ENCODE measurements around the gene SH3RF1.

Gene SH3RF1

DNA sequence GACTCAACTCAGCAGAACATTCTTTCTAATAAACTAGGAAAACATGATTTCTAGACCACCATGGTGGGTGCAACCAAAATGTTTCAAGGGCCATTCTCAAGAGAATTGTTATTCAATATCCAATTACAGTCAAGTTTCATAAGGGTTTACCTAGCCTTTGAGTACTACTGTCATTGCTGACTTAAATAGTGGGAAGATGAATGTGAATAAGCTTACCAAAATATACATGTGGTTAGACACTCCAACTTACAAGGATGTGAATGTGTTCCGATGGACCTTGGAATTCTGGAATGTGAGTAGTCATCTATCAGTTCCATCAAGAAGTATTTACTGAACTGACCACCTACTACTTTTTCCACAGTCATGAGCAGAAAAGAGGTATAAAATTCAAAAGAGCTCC, 16.9 kb downstream of the SH3RF1 start:
- H3K27ac ChIP-seq: no peak overlapping the region
- H3K4me3 ChIP-seq: no peak overlapping the region

DNA sequence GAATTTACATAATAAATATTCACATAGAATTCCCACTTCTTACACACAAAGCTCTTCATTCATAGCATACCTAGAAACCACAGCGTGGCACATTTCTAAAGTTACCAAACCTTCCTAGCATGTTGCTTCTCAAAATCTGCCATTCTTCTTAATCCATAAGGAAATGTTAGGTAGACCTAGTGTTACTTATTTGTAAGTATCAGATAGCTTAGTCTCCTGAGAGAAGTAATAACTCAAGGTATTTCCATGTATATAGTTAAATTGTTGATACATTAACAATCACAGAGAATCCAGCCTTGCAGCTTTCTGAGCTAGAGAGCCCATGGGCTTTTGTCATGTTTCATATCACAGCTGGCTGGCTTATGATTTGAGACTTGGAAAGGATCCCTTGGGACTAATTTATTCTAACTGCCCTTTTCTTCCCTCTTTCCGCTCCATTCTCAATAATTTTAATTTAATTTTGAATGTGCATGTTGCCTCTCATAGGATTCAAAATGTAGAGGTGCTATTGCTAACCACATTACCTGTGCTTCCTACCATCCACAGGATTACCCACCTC, 17.6 kb downstream of the SH3RF1 start:
- Histone ChIP-seq H3K27ac (no peak overlapping the region), H3K4me3 (no peak overlapping the region)

DNA sequence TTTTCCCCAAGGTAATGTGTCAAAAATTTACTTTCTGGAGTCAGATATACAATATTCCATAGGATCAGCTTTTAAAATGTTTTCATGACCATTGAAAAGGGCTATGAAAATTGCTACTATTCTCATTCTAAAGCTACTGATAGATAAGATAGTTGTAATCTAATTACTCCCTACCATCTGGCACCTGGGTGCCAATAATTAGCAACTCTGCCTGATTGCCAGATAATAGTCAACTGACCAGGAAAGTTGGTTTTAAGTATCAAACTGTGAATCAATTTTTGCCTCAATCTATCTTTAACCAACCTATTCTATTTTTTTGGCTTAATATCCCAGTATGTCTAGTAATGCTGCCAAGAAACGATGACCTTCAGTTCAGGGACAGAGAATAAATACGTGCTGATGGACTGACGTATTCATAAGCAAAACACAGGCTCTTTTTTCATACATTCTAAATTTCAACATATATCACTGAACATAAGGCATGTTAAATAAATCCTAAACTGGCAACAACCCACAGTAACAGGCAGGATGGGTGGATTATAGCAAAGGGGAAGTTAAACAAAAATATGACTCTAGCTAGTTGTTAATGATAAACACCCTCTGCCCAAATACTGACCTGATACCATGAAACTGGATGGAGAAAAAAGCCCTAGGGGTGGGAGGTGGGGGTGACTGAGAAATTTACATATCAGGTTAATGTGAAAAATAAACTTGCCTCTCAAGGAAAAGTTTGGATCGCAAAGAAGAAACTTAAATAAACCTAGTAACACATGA, 18.2 kb downstream of the SH3RF1 start:
- no peak overlapping the region for H3K27ac ChIP-seq
- no peak overlapping the region for H3K4me3 ChIP-seq

DNA sequence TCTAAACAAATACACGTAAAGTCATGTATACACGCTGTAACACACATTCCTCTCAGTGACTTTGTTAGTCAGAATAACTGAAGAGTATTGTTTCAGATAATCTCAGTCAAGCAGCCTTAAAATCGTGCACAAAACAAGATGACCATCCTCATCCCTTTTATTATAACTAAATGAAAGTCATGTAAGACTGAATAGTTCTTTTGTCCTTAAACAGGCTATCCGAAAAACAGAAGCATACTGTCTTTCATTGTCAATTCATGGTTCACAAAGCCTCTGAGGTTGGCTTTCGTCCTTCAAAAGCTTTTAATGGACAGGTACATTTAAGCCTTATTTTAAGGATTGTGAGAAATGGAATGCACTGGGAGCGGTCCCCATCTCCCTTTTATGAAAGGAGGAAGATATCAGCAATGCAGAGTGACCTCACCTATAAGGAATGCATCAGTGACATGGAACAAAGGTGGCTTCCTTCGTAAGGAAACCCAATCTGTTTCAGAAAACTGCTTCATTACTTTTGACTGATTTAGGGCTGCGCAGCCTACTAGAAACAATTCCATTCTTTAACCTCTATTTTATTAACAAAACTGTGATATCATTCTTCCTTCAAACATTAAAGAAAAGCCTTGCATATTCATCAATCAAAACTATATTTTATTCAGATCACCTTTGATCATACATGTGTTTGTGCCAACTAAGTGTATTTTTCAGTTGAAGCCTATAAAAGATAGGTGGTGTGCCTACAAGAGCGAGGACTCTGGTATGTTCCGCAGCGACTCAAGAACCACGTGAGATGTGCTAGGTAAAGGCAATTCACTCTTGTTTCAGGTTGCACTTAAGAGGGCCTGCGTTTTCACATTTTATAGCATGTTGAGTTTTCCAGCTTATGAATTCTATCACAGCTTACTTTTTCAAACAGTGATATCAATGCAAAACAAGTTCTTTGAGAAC, 19.2 kb downstream of the SH3RF1 start:
- Histone ChIP-seq H3K27ac (no peak overlapping the region), H3K4me3 (no peak overlapping the region)

DNA sequence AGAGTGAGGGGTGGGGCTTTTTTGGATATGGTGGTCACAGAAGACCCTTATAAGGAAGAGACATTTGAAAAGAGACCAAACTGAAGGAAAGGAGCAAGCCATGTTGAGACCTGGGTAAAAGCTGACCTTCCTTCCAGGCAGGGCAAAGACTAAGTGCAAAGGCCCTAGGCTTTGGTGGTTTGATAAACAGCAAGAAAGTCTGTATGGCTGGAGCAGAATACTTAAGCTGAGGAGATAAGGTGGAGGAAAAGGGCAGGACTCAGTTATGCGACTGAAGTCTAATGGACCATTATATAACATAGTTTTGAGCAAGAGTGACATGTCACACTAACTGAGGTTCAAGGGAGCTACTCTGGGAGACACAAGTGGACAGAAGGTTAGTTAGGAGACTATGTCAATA, 20.0 kb downstream of the SH3RF1 start:
- no peak overlapping the region for H3K4me3 ChIP-seq
- H3K27ac ChIP-seq: no peak overlapping the region

DNA sequence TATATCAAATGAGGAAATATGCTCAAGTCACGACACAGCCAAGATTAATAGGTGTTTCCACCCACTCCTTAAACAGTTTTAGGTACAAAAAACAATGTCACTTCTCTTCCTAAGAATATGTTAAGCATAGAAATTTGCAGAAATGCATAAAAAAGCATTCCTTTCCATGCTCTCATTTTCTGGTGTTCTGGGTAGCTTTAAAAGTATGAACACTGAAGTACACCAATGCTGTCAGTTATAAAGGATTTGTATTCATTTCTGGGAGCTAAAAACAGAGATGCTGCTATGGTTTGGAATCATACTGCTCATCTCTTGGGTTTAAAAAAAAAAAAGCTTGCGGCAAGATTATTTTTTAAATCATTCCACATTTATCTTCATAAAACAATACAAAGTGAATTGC, 20.8 kb downstream of the SH3RF1 start:
- H3K4me3 ChIP-seq: no peak overlapping the region
- no peak overlapping the region for H3K27ac ChIP-seq

DNA sequence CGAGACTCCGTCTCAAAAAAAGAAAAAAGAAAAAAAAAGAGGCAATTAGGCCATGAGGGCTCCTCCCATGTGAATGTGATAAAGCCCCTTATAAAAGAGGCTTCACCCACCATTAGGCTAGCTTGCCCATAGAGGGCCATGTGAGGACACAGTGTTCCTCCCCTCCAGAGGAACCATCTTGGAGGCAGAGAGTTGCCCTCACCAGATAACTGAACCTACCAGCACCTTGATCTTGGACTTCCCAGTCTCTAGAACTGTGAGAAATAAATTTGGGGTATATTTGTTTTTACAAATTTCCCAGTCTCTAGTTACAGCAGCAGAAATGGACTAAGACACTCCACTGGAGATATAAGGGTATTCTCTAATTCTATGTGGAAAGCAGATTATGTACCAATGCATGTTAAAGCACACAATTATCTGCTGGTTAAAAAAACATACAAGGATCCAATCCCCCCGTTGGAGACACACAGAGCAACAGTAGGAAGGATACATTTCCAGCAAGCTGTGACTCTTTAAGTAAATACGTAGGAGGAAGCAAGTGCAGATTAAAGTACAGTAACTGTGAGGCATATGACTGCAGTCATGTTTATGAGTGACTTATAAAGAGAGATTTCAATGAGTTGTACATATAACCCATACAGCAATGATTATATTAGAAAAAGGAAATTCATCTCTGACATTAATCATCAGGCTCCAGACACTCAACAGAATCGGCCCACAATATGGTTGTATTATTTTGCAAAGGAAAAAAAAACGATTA, 21.4 kb downstream of the SH3RF1 start:
- H3K4me3 ChIP-seq: no peak overlapping the region

DNA sequence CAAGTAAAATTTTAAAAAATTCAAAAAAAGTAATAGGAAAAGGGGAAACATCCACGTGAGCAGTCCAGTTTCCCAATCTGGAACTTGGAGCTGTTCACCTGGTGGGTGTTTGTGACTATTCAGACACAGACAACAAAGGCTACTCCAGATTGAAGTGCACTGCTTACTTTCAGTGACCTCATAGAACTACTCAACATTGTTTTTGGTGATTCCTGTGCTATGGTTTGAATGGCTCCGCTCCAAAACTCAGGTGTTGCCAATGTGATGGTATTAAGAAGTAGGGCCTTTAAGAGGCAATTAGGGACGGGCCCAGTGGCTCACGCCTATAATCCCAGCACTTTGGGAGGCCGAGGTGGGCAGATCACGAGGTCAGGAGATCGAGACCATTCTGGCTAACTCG, 22.1 kb downstream of the SH3RF1 start:
- Histone ChIP-seq H3K27ac (no peak overlapping the region), H3K4me3 (no peak overlapping the region)

More for the DNA sequence above, 21.4 kb downstream of the SH3RF1 start:
- H3K27ac ChIP-seq: no peak overlapping the region

DNA sequence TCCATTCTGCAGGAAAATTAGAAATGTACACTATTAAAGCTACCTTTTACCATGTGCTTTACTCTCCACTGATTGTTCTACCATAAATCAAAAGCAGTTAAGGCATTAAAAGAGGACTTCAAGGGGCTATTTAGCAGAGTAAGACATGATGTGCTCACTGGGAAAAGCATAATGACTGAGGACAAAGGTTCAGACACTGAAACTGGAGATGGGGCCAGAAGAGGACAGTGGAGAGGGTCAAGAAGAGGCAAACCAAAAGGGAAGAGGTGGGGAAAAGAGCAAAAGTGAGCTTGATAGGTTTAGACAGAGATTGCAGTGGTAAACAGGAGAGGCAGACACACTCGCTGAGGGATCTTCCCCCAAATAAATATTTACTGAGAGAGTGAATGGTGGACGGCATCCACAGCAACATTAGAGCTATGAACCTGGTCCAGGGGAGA, 23.8 kb downstream of the SH3RF1 start:
- H3K27ac ChIP-seq: no peak overlapping the region
- H3K4me3 ChIP-seq: no peak overlapping the region

DNA sequence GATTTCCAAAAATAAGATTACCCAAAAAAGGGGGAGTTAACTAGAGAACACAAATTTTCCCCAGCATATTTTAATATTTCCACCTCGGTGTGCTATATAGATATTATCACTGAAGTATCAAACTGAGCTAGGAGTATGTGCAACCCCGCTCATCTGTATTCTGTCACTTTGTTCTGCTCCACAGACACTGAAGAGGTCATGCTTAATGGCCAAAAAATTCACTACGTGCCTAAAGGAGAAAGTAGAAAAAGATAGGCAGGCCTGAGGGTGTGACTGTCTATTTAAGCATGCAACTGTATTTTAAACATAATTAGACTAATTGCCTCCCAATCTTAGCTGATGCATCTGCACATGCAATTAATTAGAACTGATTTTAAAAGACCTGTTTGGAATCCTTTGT, 24.5 kb downstream of the SH3RF1 start:
- no peak overlapping the region for H3K27ac ChIP-seq
- H3K4me3 ChIP-seq: no peak overlapping the region

DNA sequence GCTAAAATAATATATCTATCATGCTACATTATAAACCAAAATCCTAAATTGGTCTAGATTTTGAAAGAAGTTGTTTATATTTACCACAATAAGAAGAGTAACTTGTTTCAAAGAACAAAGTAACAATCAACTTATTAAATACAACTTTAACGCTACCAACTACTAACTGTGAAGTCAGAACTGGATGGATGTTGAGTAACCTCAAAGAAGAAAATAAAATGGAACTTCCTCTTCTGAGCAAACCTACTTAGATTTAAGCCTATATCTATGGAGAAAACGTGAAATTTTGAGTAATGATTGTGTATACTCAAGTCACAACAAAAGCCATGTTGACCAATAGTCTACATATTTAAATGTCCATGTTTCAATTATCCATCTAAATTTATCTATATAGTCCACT, 25.7 kb downstream of the SH3RF1 start:
- Histone ChIP-seq H3K27ac (no peak overlapping the region), H3K4me3 (no peak overlapping the region)

DNA sequence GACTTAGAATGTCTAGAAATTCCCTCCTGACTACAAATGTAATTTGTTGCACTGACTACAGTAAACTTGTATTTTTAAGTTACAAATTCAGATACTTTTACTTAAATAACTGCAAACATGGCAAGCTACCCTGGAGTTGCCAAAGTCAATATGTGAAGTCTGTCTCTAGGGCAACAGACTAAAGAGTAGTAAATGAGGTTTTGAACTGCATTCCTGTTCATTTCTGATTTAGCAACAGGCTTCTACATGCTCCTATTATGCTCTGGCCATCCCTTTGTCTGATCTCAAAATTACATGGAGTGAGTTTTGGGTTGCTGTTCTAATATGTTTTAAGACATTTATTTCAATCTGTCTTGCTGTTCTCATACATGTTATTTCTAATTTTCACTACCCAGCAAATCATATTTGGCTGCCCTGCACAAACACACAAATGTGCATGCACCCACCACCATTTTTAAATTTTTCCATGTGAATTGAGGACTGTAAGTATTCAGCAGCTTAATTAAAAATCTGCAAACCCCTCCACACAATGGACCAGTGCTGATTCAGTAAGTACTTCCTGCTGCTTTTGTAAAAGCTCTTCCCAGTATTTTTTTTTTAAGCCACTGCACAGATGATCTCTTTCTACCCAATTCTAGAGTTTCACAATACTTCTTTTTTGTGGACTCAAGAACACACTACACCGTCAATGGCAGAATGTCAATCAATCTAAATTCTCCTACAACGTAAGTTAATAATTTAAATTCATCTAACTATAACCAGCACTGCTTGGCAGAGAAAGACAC, 26.7 kb downstream of the SH3RF1 start:
- peak overlapping the region in 2 of 21 experiments; percentile 2 to 6 for H3K27ac ChIP-seq
- no peak overlapping the region for H3K4me3 ChIP-seq

DNA sequence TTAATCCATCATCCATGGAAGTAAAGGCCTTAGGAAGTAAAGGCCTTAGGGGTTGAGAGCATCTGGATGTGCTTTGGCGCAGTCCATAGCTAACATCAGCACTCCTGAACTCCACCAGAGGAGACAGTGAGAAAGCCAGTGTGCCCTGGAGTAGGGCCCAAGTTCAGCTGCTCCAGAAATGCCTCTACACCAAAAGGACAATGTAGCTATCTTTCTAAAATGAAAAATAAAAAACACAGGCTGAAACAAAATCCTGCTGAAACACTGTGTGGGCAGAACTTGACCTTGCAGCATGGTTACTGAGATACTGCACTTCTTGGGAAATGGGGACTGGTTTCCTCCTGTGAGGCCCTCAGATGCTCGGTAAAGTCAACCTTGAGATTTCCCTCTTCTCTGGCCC, 29.3 kb downstream of the SH3RF1 start:
- no peak overlapping the region for H3K27ac ChIP-seq
- no peak overlapping the region for H3K4me3 ChIP-seq

DNA sequence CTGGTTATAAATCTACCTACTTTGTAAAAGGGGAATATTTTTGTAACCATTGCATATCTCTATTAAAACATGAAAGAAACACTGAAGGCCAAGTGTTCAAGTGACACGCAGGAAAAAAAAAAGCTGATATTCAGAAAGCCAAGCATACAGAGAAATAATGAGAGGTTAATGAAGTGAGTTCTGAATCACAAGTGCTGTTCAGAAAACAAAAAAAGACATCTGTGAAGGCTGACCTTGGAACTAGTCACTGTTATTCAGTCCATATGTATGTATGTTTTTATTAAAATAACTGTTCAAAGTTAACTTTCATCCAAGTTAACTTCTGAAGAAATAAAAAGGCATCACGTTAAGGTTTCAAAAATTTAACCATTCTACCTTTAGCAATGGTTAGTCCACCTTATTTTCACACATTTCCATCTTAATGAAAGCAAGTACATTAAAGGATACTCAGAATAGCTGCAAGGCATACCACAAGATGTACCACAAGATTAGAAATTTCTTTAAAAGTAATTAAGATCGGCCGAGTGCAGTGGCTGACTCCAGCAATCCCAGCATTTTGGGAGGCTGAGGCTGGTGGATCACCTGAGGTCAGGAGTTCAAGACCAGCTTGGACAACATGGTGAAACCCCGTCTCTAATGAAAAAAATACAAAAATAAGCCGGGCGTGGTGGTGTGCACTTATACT, 31.4 kb downstream of the SH3RF1 start:
- H3K4me3 ChIP-seq: no peak overlapping the region
- peak overlapping the region in 1 of 21 experiments; percentile 9 for H3K27ac ChIP-seq

DNA sequence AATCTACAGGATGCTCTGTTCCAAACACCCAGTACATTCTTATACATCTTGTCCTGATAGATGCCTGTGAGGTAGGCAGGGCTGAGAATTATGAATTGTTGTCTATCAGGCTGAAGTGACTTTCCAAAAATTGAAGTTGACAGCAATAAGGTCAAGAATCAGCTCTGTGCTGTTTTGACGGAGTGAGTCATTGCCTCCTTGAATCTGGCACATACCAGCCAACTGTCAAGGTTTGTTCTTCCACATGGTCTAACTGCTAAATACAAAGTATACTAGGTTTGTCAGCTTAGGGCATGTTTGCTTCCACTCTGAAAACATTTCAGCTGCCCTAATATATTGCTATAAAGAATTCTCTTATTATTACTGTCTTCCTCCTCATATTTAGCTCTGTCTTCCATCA, 32.3 kb downstream of the SH3RF1 start:
- Histone ChIP-seq H3K4me3 (no peak overlapping the region), H3K27ac (peak overlapping the region in 2 of 21 experiments; percentile 27 to 54)

DNA sequence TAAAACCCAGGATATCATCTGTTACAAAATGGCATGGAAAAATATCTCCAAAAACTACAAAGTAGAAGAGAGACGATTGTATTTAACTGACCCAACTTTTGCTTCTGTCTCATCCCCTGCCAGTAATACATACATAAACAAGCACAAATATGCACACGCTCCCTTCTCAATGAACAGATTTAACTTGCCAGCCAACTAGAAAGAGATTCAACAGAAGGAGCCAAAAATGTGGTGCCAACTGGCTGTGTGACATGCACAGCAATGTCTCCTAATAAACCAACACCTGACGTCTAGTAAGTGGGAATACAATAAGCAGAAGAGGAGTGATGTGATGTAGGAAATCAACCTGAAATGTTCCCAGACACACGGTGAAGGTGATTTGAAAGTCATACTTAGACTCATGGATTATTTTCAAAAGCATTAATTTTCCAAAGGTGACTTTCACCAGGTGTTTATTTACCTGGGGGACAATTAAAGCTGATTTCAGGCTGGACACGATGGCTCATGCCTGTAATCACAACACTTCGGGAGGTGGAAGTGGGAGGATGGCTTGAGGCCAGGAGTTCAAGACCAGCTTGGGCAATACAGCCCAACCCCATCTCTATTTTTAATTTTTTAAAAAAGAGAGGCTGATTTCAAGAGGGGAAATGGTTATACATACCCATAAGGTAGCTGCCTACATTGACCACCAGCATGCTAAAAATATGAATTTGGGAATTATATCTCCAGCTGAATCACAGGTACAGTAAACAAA, 33.7 kb downstream of the SH3RF1 start:
- Histone ChIP-seq H3K27ac (peak overlapping the region in 2 of 21 experiments; percentile 13 to 19), H3K4me3 (no peak overlapping the region)

DNA sequence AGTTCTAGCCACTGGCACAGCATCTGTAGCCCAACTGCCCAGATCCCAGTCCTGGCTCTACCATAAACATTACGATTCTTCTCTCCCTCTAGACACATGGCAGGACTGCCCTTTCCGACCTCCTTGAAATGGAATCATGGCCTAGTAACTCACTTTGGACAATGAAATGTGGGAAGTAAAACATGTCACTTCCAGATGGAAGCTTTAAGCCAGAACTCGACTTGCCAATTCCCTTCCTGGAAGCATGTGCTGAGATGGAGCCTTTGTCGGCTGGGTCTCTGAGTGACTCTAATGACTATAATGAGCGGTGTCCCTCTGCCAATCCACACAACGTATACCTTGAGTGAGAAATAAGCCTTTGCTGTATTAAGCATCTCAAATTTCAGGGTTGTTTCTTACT, 34.7 kb downstream of the SH3RF1 start:
- peak overlapping the region in 4 of 21 experiments; percentile 9 to 42 (median 32) for H3K27ac ChIP-seq
- no peak overlapping the region for H3K4me3 ChIP-seq
